ENCODE results near the gene PLPPR3. TPM values are rescaled to one million over a fixed set of nuclear protein-coding genes. Genes with fewer than 3 reads are reported as not detected.

PLPPR3 gene
- total and polyA plus RNA-seq, 9 of the 15 experiments (the other 6 are each of a cell fraction or from before 2014, with no cell fraction given): 0.01 to 48.2 (median 8.6) TPM

- TF ChIP-seq IRF9 (tag; IDR thresholded peaks at IDR 0.05) (no peak), CXXC5 (CRISPR knock-in tag; IDR thresholded peaks at IDR 0.05) (no peak), TFE3 (CRISPR knock-in tag; IDR thresholded peaks at IDR 0.05) (no peak), NR2C1 (IDR thresholded peaks at IDR 0.05) (no peak), NR2C1 (tag; IDR thresholded peaks at IDR 0.05) (no peak), POLR2AphosphoS2 (IDR thresholded peaks at IDR 0.05; ENCODE audit: low read length) (no peak; the same call in 1 of the 2 replicates), TGIF2 (CRISPR knock-in tag; IDR thresholded peaks at IDR 0.05) (no peak), ZNF407 (IDR thresholded peaks at IDR 0.05; ENCODE audit: low read depth) (no peak), RBFOX2 (IDR thresholded peaks at IDR 0.05; ENCODE audit: low read depth, low read length) (peak; percentile 68), SUPT5H (IDR thresholded peaks at IDR 0.05) (peak; percentile 69), FOXA3 (CRISPR knock-in tag; conservative IDR thresholded peaks at IDR 0.05 in 1 of 2, IDR thresholded peaks at IDR 0.05 in 1 of 2) (0 out of 4 replicates have a peak, but pooled peaks of 1 of the 2 experiments have one; percentile 20), POLR2A (conservative IDR thresholded peaks at IDR 0.05) (peak; percentile 67), SMARCE1 (IDR thresholded peaks at IDR 0.05) (no peak), ZBTB33 (CRISPR knock-in tag; IDR thresholded peaks at IDR 0.05) (peak; percentile 64), NCOA1 (IDR thresholded peaks at IDR 0.05; ENCODE audit: low read depth) (no peak), DACH1 (IDR thresholded peaks at IDR 0.05; ENCODE audit: partially characterized antibody) (no peak)
Measured at GRCh38 chr19:868458-869244, 46.9 kb upstream of the PLPPR3 start (continued).

Measured in K562 (cell line).